ENCODE measurements around the gene NOL6.

- TF ChIP-seq CTCF (IDR thresholded peaks at IDR 0.05) (no peak), POLR2A (IDR thresholded peaks at IDR 0.05) (no peak)
These were observed 5.5 kb downstream of the NOL6 start for GRCh38 chr9:33468215-33468730.
